Regular cardiac myocyte (primary cell): ENCODE measurements around the gene GPR89B. TPM values are rescaled to one million over a fixed set of nuclear protein-coding genes. Genes with fewer than 3 reads are reported as not detected.

Source experiments
- total RNA-seq: library from RNA; depleted of rRNA; stranded (reverse); fragments of >200 nt; gene quantifications from 2 replicates; pipeline ENCODE4 v1.2.3, GENCODE V29; 2014

Gene GPR89B
- total RNA-seq, result 18.8 and 20.9 TPM in 2 replicates

DNA sequence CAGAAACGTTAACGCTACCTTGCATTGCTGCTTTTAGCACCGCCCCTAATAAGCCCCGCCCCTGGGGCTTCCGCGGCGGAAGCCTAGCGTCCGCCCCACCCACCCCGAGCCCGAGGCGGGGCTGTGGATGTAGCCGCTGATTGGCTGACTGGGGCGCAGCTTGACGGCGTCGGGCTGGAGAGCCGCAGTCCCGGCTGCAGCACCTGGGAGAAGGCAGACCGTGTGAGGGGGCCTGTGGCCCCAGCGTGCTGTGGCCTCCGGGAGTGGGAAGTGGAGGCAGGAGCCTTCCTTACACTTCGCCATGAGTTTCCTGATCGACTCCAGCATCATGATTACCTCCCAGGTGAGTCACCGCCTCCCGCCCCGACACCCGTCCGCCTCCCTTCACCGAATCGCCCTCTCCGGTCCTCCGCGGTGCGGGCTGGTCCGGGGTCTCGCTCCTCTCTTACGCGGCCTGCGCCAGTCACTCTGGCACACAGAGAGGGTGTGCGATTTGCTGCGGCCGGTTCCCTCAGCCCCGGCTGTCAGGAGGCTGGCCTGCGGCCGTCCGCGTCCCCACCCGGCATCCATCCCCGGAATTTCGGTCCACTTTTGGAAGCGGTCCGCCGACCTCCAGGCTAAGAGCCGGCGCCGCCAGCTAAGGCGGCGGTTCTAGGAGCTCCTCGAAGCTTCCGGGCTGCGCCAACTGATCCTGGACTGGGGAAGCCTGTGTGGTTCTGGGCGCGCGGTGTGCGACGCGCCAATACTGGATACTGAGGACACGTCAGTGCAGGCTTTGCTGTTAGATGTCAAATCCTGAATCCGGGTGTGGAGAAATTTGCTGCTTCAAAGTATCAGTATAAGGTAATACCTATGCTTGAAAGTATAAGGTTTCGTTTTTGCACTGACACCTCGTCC lies at the start of gene GPR89B:
Gene GPR89B, plus strand, starts transcription at position 185 of the 897 bp plus-strand sequence. Its CDS starts 117 bp downstream, at position 302.

GRCh38 chr1:147902253-147902845 lies 25.9 kb upstream of the GPR89B start, which contains the start of gene GJA8:
TSS of gene GJA8 (plus strand) at chr1:147902795. CDS start at chr1:147907956, 5,161 bp downstream.

Other genes starting within 250 kb of the GPR89B start
- 3.7 and 25.7 TPM in 2 replicates for gene GJA5, start 167.8 kb upstream of the GPR89B start, total RNA-seq
- not detected in 2 replicates for gene GJA8, start 25.6 kb upstream of the GPR89B start, total RNA-seq
- 2.5 and 3.9 TPM in 2 replicates for gene NBPF11, start 223.9 kb downstream of the GPR89B start, total RNA-seq